Mesendoderm (in vitro differentiated cells): ENCODE results near the gene LPIN2.
"Not testable (repeated sequence)": the region's sequence is repeated elsewhere in the genome, so short reads cannot be mapped to it uniquely, and the experiment has no call there.

ENCODE experiments used
- DNase-seq: peaks from one replicate; pipeline ENCODE4 v3.0.0; 2013
- H2AK5ac ChIP-seq: 2 replicates; pipeline ENCODE4 v1.6.1; 2013; ENCODE audit warnings: low read length, inconsistent platforms
- H2BK120ac ChIP-seq: 2 replicates; pipeline ENCODE4 v1.6.1; 2013; ENCODE audit warnings: low read depth, mild to moderate bottlenecking, low read length, moderate library complexity, mixed read lengths
- H2BK15ac ChIP-seq: replicated peaks from 2 replicates; pipeline ENCODE4 v1.6.1; 2013; ENCODE audit warnings: low read depth, mild to moderate bottlenecking, moderate library complexity
- H2BK5ac ChIP-seq: 2 replicates; pipeline ENCODE4 v1.6.1; 2013; ENCODE audit warnings: low read length, inconsistent platforms
- H3K18ac ChIP-seq: 2 replicates; pipeline ENCODE4 v1.6.1; 2013; ENCODE audit warnings: mild to moderate bottlenecking, low read length, mixed read lengths
- H3K23ac ChIP-seq: one replicate; pipeline ENCODE4 v1.6.1; 2013; ENCODE audit warnings: low read length
- H3K27ac ChIP-seq: 2 replicates; pipeline ENCODE4 v1.5.1; 2013; ENCODE audit warnings: low read depth, mild to moderate bottlenecking, inconsistent platforms, low read length, moderate library complexity
- H3K27me3 ChIP-seq: 2 replicates; pipeline ENCODE4 v1.6.1; 2013; ENCODE audit warnings: low read length, control low read depth, mild to moderate bottlenecking, inconsistent platforms; ENCODE audit not compliant: insufficient read depth, poor library complexity
- H3K36me3 ChIP-seq: 2 replicates; pipeline ENCODE4 v1.6.1; 2013; ENCODE audit warnings: low read length, inconsistent platforms; ENCODE audit not compliant: control insufficient read depth, insufficient read depth
- H3K4ac ChIP-seq: one replicate; pipeline ENCODE4 v1.6.1; 2013; ENCODE audit warnings: low read depth, mild to moderate bottlenecking, low read length, moderate library complexity
- H3K4me1 ChIP-seq: 2 replicates; pipeline ENCODE4 v1.6.1; 2013; ENCODE audit warnings: low read depth, low read length, inconsistent platforms; ENCODE audit not compliant: control insufficient read depth
- H3K4me2 ChIP-seq: 2 replicates; pipeline ENCODE4 v1.6.1; 2013; ENCODE audit warnings: low read length
- H3K4me3 ChIP-seq: 2 replicates; pipeline ENCODE4 v1.5.1; 2013; ENCODE audit warnings: mild to moderate bottlenecking, low read length
- H3K56ac ChIP-seq: one replicate; pipeline ENCODE4 v1.6.1; 2013; ENCODE audit warnings: low read length
- H3K79me1 ChIP-seq: 2 replicates; pipeline ENCODE4 v1.6.1; 2013; ENCODE audit warnings: low read length, inconsistent platforms
- H3K79me2 ChIP-seq: 2 replicates; pipeline ENCODE4 v1.6.1; 2013; ENCODE audit warnings: mild to moderate bottlenecking, low read length; ENCODE audit not compliant: control insufficient read depth, insufficient read depth
- H3K9ac ChIP-seq: 2 replicates; pipeline ENCODE4 v1.6.1; 2013; ENCODE audit warnings: low read length, inconsistent platforms
- H4K5ac ChIP-seq: one replicate; pipeline ENCODE4 v1.6.1; 2013; ENCODE audit warnings: low read length
- H4K8ac ChIP-seq: one replicate; pipeline ENCODE4 v1.6.1; 2013; ENCODE audit warnings: low read depth, mild to moderate bottlenecking, control low read depth, low read length, moderate library complexity
- WGBS: extraction: QIAGEN DNeasy Blood & Tissue Kit; methylation state at CpG from one replicate; pipeline ENCODE4 v1.1.7; 2013; ENCODE audit warnings: low lambda C conversion rate, missing lambda C conversion rate; ENCODE audit not compliant: insufficient coverage; ENCODE audit errors: extremely low coverage; 5-methylcytosine and 5-hydroxymethylcytosine counted together

LPIN2 gene

GRCh38 chr18:3010086-3010485 lies 2.9 kb downstream of the LPIN2 start:
- Histone ChIP-seq H3K79me2 (peaks cover 2% of the 10 kb centered on the region), H2BK120ac (no peak overlapping the region), H3K23ac (no peak overlapping the region), H3K18ac (no peak overlapping the region), H3K9ac (no peak overlapping the region), H3K4me3 (no peak overlapping the region), H3K4ac (no peak overlapping the region), H3K27me3 (no peaks in the 10 kb centered on the region), H3K27ac (no peak overlapping the region), H3K4me1 (no peaks in the 10 kb centered on the region), H4K8ac (no peak overlapping the region), H4K5ac (no peak overlapping the region), H2BK5ac (no peak overlapping the region), H3K56ac (no peak overlapping the region), H3K79me1 (peaks cover 3% of the 10 kb centered on the region), H2AK5ac (no peak overlapping the region), H3K36me3 (no peaks in the 10 kb centered on the region), H2BK15ac (no peak overlapping the region), H3K4me2 (no peak overlapping the region)
- DNase-seq: no peak
- WGBS: no CpG with 5 or more reads among the region's 4 CpGs

GRCh38 chr18:3008541-3008940 lies 4.4 kb downstream of the LPIN2 start:
- H2BK120ac ChIP-seq: no peak overlapping the region
- H3K79me2 ChIP-seq: peaks cover 2% of the 10 kb centered on the region
- H3K56ac ChIP-seq: no peak overlapping the region
- H2AK5ac ChIP-seq: no peak overlapping the region
- H3K27me3 ChIP-seq: no peaks in the 10 kb centered on the region
- H3K18ac ChIP-seq: no peak overlapping the region
- H3K79me1 ChIP-seq: peaks cover 3% of the 10 kb centered on the region
- H3K4ac ChIP-seq: no peak overlapping the region
- no peak for DNase-seq
- no peak overlapping the region for H2BK5ac ChIP-seq
- H4K5ac ChIP-seq: no peak overlapping the region
- H3K9ac ChIP-seq: no peak overlapping the region
- no peak overlapping the region for H2BK15ac ChIP-seq
- no peak overlapping the region for H3K27ac ChIP-seq
- no peaks in the 10 kb centered on the region for H3K4me1 ChIP-seq
- H4K8ac ChIP-seq: no peak overlapping the region
- no peak overlapping the region for H3K23ac ChIP-seq
- no peaks in the 10 kb centered on the region for H3K36me3 ChIP-seq
- H3K4me2 ChIP-seq: no peak overlapping the region
- WGBS: no CpG with 5 or more reads among the region's 4 CpGs
- no peak overlapping the region for H3K4me3 ChIP-seq

GRCh38 chr18:3007491-3007890 lies 5.5 kb downstream of the LPIN2 start:
- no peak overlapping the region for H4K5ac ChIP-seq
- no CpG with 5 or more reads among the region's 3 CpGs for WGBS
- H3K4me2 ChIP-seq: no peak overlapping the region
- no peak overlapping the region for H4K8ac ChIP-seq
- no peaks in the 10 kb centered on the region for H3K27me3 ChIP-seq
- no peak overlapping the region for H2BK15ac ChIP-seq
- H2AK5ac ChIP-seq: no peak overlapping the region
- no peak overlapping the region for H3K4me3 ChIP-seq
- H2BK5ac ChIP-seq: no peak overlapping the region
- H3K27ac ChIP-seq: no peak overlapping the region
- no peak overlapping the region for H2BK120ac ChIP-seq
- no peak overlapping the region for H3K18ac ChIP-seq
- no peak overlapping the region for H3K56ac ChIP-seq
- H3K79me2 ChIP-seq: peaks cover 2% of the 10 kb centered on the region
- no peak overlapping the region for H3K23ac ChIP-seq
- H3K4ac ChIP-seq: no peak overlapping the region
- no peaks in the 10 kb centered on the region for H3K4me1 ChIP-seq
- DNase-seq: no peak
- no peak overlapping the region for H3K9ac ChIP-seq
- no peaks in the 10 kb centered on the region for H3K36me3 ChIP-seq
- H3K79me1 ChIP-seq: peaks cover 3% of the 10 kb centered on the region

GRCh38 chr18:3005462-3005861 lies 7.5 kb downstream of the LPIN2 start:
- Histone ChIP-seq H4K8ac (no peak overlapping the region), H2BK120ac (no peak overlapping the region), H3K27ac (no peak overlapping the region), H3K79me2 (peaks cover 2% of the 10 kb centered on the region), H3K56ac (no peak overlapping the region), H3K4ac (no peak overlapping the region), H3K36me3 (no peaks in the 10 kb centered on the region), H3K4me1 (no peaks in the 10 kb centered on the region), H2BK15ac (no peak overlapping the region), H3K79me1 (no peaks in the 10 kb centered on the region), H2BK5ac (no peak overlapping the region), H4K5ac (no peak overlapping the region), H3K27me3 (no peaks in the 10 kb centered on the region), H3K4me2 (no peak overlapping the region), H3K23ac (no peak overlapping the region), H3K9ac (no peak overlapping the region), H3K4me3 (no peak overlapping the region), H3K18ac (no peak overlapping the region), H2AK5ac (no peak overlapping the region)
- no CpG with 5 or more reads among the region's 6 CpGs for WGBS
- no peak for DNase-seq

- not testable (repeated sequence) for H4K5ac ChIP-seq
- WGBS: no CpG with 5 or more reads among the region's 8 CpGs
These were observed 9.2 kb downstream of the LPIN2 start for GRCh38 chr18:3003766-3004165.

GRCh38 chr18:3002732-3003131 lies 10.2 kb downstream of the LPIN2 start:
- H3K9ac ChIP-seq: no peak overlapping the region
- H3K27me3 ChIP-seq: no peaks in the 10 kb centered on the region
- no peak overlapping the region for H2BK120ac ChIP-seq
- no peak overlapping the region for H4K5ac ChIP-seq
- no peak overlapping the region for H3K27ac ChIP-seq
- no peak for DNase-seq
- H2BK15ac ChIP-seq: no peak overlapping the region
- peaks cover 4% of the 10 kb centered on the region for H3K79me2 ChIP-seq
- no peaks in the 10 kb centered on the region for H3K79me1 ChIP-seq
- no peak overlapping the region for H3K56ac ChIP-seq
- no peaks in the 10 kb centered on the region for H3K36me3 ChIP-seq
- no peak overlapping the region for H3K4ac ChIP-seq
- no peak overlapping the region for H3K23ac ChIP-seq
- H4K8ac ChIP-seq: no peak overlapping the region
- no peaks in the 10 kb centered on the region for H3K4me1 ChIP-seq
- H3K4me3 ChIP-seq: no peak overlapping the region
- H3K18ac ChIP-seq: no peak overlapping the region
- H3K4me2 ChIP-seq: no peak overlapping the region
- no peak overlapping the region for H2AK5ac ChIP-seq
- WGBS: no CpG with 5 or more reads among the region's 5 CpGs
- H2BK5ac ChIP-seq: no peak overlapping the region

More at GRCh38 chr18:3003766-3004165, 9.2 kb downstream of the LPIN2 start:
- not testable (repeated sequence) for H3K4ac ChIP-seq, H3K36me3 ChIP-seq, H3K4me2 ChIP-seq, H3K27me3 ChIP-seq, H3K23ac ChIP-seq, H2BK5ac ChIP-seq, H4K8ac ChIP-seq, H3K9ac ChIP-seq, H3K18ac ChIP-seq, H3K4me3 ChIP-seq, DNase-seq, H2AK5ac ChIP-seq, H3K27ac ChIP-seq, H3K79me1 ChIP-seq, H3K79me2 ChIP-seq, H3K4me1 ChIP-seq, H3K56ac ChIP-seq, H2BK15ac ChIP-seq, H2BK120ac ChIP-seq
